UCSD-AML1 (cell line): ENCODE measurements around the gene SEMA4D.

Experiments used
- DNase-seq: peaks from one replicate; lab custom pipeline; 2025; ENCODE audit not compliant: unreplicated experiment; lab: John Stamatoyannopoulos, UW

Gene SEMA4D

DNA sequence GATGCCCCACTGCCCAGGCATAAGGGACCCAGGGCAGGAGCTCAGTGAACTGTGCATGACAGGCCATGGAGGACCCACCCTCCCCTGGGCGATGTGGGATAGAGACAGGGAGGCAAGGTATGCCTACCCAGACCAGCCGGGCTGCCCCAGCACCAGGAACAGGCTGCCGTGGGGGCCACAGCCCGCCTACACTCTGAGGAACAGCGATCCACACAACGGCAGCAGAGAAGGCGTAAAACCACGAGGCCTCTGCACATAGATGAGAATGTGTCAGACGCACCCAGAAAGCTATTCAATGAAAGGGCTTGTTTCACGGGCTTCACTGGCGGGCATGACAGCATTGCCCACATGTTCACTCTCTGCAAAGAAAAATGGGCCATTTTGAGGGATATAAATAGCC is 49.5 kb downstream of the SEMA4D start:
- no peak for DNase-seq

DNA sequence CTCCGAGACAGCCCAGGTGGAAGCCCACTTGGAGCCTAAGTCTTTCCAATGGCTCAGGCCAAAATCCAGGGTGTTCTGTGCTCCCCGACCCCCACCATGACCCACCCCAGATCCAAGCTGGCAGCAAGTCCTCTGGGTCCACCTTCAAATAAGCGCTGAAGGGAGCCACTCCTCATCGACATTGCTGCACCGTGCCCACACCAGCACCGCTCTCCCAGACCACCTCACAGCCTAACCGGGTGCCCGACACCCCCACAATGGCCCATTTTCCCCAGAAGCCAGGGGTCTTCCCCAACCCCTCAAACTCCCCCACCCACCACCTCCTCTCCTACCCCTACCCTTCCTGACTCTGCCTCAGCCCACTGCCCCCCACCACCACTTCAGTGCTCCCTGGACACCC is 50.5 kb downstream of the SEMA4D start:
- no peak for DNase-seq

DNA sequence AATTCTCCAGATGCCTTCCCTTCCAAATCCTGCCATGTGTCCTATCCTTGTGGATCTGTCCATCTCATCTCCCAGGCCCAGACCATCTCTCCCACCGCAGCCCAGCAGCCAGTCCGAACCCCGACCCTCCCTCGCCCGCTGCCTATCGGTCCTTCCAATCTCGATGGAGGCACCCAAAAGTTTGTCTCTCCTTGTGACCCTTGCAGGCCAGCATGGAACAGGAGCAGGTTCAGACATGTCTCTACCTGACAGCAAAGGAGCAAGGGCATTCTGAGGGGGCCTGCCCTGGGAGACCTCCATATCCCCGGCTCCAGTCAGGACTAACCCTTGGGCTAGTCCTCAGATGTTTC is 51.0 kb downstream of the SEMA4D start:
- DNase-seq: no peak

DNA sequence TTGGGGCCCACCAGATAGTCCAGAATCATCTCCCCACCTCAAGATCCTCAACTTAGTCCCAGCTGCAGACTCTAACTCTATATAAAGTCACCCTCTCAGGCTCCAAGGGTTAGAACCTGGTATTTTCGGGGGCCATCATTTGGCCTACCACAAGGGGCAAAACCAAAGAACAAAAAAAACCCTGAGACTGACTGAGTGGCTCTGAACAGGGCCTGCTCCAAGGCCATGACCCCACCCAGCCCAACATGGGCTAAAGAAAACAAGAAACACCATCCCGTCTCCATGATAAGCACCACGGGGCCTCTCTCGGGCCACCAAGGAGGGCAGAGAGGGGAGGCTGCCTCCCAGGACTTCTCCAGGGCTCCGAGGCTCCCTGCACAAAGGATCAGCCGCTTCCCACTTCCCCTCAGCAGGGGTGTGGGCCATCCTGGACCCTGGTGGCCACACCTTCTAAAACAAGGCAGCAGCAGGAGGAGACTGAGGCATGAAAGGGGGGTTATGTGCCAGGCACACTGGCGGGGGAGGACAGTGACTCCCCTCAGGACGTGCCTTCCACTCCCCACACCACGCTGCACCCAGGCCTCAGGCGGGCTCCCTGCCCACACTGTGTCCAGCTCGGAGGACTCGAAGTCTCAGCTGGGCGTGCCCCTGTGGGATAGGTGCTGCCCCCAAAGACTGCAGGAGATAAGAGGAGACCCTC is 51.5 kb downstream of the SEMA4D start:
- no peak for DNase-seq

DNA sequence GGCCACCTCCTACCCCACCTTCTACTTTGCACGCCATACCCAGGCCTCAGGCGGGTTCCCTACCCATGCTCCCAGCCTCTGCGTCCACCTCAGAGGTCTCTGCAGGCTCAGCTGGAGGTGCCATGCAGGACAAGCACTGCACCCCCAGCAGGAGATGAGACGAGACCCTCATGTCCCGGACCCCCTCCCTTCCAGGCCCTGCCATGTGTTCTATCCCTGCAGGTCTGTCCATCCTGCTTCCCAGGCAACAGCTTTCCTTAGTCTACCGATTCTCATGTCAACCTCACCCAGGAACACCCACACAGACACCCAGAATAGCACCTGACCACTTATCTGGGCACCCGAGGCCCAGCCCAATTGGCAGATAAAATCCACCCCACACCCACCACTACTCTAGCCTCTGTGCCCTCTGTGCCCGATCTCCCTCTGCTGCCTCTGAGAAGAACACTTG is 52.1 kb downstream of the SEMA4D start:
- no peak for DNase-seq

DNA sequence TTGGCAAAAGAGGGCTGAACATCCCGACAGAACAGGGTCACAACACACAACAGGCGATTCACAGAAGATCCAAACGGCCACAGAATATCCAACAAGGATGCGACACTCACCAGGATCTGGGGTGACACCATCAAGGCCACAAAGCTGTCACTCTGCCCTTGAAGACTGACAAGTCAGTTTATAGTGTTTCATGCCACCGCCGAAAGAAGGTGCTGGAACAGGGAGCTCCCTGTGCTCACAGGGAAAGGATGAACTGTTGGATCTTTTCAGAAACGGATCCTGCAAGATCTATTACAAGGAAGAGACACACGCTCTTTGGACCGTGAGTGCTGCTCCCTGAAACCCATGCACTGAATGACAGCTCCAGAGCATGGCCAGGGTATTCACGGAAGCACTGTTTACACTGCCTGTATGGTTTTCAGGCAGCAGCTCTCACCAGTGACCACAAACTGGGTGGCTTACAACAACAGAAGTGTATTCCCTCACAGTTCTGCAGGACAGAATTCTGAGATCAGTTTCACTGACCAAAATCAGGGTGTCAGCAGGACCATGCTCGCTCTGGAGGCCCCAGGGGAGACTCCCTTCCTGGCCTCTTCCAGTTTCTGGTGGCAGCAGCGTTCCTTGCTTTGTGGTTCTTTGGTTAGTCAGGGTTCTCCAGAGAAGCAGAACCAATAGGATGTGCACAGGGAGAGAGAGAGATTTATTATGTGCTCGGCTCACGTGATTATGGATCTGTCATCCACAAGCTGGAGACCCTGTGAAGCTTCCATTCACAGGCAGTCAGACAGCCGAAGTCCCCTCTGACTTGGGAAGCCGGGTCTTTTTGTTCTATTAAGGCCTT is 52.8 kb downstream of the SEMA4D start:
- no peak for DNase-seq

DNA sequence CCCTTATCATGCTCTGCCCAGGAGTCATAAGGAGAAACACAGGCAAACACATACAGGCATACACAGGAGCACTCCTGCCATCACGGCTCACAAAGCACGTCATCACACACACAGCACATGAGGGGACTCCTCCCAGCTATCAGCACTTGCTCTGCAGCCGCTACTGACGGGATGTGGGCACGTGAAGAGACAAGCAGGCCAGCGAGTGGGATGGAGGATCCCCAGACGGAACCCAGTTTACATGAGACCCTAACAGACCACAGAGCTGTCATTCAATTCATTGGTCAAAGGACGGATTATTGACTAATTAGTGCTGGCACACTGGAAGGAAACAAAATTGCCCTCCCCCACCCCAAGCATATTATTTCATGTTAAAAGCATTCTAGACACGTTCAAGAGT is 53.6 kb downstream of the SEMA4D start:
- no peak for DNase-seq

DNA sequence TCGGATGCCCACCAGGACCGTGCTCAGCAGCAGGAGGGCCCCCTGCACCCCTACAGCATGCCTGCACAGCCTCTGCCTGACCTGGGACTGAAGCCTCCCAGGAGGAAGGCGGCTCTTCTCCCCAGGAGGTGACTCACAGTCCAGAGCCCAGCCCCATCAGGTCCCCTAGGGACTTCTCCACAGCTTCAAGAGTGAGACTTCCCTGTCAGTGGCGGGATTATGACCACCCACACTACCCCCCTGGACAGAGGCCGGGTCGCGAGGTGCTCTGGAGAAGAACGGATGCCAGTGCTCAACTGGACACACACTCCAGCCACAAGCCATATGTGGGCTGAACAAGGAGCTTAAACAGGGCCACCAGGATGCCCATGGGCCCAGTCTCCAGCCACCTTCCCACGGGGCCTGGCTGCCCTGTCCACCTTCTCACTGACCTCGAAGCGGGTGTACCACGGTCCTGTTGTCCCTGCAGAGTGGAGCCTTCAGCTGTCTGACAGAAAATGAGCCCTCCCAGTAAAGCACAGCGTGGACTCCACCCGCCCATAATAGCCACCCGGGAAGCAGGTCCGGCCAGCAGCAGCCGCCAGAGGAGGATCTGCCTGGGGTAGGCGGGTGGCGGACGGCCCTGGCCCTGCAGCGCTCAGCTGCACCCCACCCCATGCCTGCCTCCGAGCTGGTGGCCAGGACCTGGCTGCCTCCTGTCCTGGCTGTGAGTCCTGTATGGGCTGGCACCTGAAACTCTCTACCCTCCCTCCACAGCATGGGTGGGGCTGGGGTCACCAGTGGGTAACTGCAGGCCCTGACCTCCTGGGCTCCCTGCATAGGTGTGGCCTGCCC is 54.7 kb downstream of the SEMA4D start:
- DNase-seq: no peak

DNA sequence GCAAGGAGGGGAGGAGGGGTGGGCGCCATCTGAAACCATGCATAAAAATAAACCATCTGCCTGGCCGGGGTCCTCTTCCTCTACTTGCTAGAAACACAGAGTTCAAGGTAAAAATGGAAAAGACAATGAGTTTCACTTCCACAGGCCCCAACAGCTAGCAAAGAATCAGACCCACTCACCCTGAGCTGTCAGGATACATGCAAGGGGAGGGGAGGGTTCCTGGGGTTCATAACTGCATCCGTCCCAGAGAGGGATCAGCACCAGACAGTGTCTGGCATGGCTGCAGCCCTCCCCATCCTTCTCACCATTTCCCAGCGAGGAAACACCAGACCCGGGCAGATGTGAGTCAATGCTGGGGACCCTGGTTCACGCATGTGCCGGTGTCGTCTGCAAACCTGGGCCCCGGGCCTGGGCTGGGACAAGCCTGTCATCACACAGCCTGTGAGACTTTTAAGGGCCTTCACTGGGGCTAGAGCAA is 55.4 kb downstream of the SEMA4D start:
- no peak for DNase-seq

DNA sequence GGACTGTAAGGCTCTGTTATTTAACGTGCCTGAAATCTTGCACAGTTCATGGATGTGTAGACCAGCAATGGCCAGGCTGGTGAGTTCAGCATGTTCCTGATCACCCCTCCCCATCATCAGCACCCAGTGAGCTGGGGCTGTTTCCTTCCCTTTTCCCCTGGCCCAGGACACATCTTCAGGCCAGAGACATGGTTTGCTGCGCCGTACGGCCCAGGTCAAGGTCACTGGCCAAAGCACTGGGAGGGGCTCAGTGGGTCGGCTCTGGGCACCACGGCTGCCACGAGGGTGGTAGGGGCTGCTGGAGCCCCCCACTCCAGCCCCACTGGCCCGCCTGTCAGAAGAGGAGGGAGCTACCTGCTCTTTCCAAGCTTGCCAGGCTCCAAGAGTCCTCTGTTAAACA is 55.9 kb downstream of the SEMA4D start:
- DNase-seq: no peak

DNA sequence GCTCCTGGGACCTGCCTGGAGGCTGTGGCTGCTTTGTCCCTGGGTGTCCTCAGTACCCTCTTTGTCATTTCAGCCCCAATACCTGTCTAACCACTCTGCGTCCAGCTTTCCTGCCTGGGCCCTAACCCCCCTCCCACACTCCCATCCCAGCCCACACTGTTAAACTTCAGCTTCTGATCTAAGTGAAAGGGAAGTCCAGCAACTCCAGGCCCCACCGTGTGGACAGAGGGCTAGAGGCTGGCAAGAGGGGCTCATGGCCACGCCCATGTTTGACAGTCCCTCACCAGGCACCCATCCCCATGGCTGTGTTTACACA is 56.3 kb downstream of the SEMA4D start:
- DNase-seq: no peak

DNA sequence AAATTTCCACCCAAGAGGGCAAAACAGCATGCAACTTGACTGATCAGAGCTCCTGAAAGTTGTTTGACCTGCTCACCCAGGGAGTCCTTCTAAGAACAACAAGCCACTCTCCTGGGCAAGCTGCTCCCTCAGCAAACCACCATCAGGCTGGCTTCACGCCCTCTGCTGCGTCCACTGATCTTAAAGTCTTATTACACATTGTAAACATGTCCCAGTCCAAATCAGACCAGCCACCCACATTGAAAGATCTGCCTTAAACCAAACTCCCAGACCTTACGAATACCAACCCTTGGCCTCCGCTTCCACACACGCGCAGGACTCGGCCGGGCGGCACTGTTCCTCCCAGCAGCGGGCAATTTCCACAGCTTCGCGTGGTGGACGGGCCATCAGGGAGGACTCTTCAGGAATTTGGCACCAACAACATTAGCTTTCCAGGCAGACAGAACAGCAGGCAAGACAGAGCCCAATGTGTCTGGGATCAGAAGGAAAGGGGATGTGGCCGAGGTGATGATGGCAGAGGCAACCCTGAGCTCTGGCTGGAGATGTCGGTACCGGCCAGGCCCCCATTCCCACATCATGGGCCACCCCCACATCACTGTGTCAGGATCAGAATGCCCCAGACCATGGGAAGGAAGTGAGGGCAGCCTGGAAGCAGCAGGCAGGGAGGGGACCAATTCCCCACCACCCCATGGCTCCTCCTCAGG is 56.8 kb downstream of the SEMA4D start:
- DNase-seq: no peak

DNA sequence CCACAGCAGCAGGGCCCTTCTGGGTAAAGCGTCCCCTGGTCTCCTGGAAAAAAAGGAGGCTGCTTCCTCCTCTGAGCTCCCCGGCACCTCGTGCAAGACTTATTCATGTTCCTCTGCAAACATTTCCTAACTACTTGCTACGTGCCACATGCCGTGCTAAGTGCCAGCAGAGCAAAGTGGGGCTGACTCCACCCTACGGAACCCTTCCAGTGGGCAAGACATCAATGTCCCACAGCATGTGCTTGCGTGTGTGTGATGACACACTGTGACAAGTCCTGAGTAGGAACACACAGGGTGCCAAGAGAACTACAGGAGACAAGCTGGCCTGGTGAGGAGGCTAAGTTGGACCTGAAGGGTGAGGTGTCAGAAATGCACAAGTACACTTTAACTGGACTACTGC is 57.4 kb downstream of the SEMA4D start:
- DNase-seq: no peak

DNA sequence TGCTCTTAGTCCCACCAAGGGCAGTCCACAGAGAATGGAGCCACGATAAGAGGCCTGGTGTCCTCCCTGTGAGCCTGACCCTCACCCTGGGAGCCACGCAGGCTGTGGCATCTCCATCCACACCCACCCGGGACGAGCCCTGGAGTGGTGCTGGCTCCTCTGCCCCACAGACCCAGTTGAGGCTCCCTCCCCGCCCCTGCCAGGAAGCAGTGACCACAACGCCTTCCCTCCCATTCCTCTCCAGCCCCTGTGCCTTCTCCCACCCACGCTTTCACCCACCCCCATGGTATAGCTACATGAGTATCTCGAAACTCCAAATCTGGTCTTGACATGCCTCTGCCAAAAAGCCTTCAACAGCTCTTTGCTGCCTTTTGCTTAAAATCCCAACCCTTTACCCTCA is 57.9 kb downstream of the SEMA4D start:
- DNase-seq: no peak

DNA sequence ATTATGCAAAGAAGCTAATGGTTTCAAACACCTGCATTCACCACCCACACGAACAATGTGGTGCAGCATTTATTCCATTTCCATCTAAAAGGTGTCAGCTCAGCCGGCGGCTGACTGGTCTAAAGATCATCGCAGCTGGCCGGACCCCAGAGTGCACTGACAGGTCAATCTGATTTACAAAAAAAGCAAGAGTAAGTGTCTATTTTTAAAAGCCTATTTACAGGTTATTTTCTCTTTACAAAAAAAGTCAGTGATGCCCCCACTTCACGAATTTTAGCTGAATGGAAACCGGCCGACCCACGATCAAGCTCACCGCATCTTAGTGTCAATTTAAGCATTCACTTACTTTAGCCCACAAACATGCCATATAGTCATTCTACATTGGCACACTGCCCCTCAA is 58.3 kb downstream of the SEMA4D start:
- no peak for DNase-seq

DNA sequence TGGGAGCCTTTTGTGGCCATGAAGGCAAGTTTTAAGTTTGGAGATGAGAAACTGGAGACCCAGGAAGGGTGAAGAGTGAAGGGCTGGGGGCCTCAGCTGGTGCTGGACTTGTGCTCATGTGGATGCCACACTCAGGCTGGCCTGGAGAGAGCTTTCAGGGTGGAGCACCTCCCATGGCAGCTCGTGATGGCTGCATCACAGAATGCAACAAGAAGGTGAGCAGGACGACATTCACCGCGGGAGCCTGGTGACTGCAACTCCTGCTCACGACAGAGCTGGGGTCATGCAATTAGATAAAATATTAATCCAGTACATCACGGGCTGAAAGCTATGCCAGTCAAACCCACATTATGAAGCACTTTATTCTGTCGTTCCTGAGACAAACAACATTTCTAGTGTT is 59.7 kb downstream of the SEMA4D start:
- DNase-seq: no peak

DNA sequence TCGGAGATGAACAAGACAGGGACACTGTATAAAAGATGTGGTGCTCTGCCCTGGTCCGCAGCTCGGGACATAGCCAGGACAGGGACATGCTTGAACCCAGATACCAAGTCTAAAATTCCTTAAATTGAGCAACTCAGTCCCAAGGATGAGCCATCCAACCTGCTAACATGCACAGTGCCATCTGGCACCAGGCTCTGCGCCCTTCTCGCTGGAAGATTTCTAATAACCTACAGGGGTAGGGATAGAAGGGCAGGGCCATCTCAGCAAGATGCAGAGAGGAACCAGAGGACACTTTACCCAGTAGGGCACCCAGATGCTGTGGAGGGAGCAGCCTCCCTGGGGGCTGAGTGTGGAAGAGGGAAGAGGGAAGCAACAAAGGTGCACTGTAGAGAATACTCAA is 60.1 kb downstream of the SEMA4D start:
- no peak for DNase-seq

DNA sequence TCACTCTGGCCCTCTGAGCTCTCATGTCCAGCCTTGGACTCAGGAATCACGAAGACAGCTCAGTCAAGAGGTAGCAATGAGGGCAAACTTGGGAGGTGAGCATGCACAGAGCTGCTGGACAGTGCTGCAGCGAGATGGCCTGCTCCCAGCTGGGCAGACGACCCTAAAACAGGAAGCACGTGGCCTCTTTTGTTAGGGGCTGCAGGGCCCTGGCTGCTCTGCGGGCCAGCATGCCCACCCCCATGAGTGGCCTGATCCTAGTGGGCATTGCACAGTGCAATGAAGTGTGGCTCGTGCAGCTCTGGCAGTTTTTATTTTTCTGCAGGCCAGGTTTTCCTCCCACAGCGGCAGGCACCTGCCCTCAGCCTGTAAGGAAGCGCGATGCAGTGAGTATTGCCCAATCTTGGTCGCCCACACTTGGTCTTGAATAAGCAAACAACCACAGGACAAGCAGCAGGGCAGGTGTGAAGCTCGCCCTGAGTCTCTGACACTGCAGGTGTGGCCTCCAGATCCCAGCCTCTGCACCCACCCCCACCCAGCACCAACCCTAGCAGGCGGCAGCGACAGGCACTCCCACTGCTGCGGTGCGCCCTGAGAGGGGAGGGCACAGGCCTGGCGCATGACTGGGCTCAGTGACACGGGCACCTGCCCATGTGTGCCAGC is 60.8 kb downstream of the SEMA4D start:
- no peak for DNase-seq

DNA sequence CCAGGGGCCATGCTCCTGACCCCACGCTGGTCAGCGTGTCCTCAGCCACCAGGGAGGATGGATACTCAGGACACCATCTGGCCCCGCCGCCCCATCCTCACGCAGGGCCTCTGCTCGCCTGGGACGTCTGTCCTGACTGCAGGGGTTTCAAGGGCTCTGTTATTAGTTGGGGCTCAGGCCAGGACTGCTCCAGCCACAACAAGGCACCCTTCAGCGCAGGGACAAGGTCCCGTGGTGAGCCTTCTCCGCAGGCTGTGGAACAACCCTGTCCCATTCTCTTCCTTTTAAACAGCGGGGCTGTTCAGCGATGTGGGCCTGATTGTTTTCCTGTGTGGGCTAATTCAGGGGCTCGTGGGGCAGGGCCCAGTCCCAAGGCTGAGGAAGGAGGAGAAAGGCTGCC is 61.6 kb downstream of the SEMA4D start:
- no peak for DNase-seq

DNA sequence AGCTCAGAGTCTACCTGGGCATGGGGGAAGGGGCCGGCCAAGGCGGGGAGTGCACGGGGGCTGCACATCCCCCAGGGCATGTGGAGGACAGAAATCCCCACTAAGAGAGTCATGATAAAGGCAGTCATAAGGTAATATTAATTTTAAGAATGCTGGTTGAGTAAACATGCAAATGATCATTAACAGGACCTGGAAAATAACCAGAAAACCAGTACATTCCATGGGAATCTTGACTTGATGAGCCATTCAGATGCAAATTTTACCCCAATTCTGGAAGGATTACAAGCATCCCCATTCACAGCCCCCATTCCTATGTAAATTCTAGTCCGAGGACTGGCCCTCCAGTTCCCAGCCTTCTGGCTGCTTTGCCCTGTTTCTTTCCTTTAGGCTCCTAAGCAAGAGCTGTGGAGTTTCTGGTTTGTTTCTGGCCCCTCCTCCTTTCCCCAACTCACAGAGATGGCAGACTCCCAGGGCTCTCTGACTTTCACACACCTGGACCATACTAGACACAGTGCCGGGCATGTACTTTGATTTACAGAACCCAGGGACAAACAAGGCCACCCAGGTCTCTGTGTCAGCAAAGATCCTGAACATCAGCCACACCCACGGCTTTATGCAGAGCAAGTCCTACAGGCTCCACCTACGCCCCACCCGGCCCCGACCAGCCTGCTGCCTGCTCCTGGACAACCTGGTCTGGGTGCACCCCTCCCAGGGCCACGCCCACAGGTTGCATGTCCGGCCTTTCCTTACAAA is 62.7 kb downstream of the SEMA4D start:
- no peak for DNase-seq
